Measurements from ENCODE around the gene FAM184A.

GRCh38 chr6:119079283-119079809 lies 882 bp upstream of the FAM184A start:
- no peak for TF ChIP-seq CTCF (IDR thresholded peaks at IDR 0.05)
- no peak for TF ChIP-seq POLR2A (IDR thresholded peaks at IDR 0.05)
